Pancreas (tissue), 10 donors: ENCODE results near the gene TIMP4. TPM values are rescaled to one million over a fixed set of nuclear protein-coding genes. Genes with fewer than 3 reads are reported as not detected.
A peak's percentile ranks its signal among the peaks of the same experiment; 100 is the strongest.

ENCODE experiments used
- ATAC-seq, 4 donors: fragments of 200-7000 bp; cut with Tn5 transposase; one replicate each; pipeline versions ENCODE4 v1.8.0 to v1.9.1; 2020; ENCODE audit warnings: mild to moderate bottlenecking in 4 of 4, moderate library complexity in 4 of 4
- DNase-seq, 6 donors: peaks; one replicate each; pipeline ENCODE4 v3.0.0-alpha.2; 2020
- FAIRE-seq: peaks from 2 replicates; lab custom pipeline; 2012; peaks lifted over from hg19 to GRCh38; lab: Jason Lieb, UNC
- H3K27ac ChIP-seq, 4 donors: fragments of 200-600 bp; sonication (generic); 1 replicate in 3 of 4; 2 replicates in 1 of 4; pipeline versions ENCODE4 v1.5.0 to v1.8.0; 2020
- H3K27me3 ChIP-seq, 4 donors: fragments of 200-600 bp; one replicate each; pipeline ENCODE4 v1.8.0; 2021
- H3K36me3 ChIP-seq, 3 donors: fragments of 200-600 bp; sonication (generic) in 1 of 3; one replicate each; pipeline versions ENCODE4 v1.5.0 to v1.8.0; 2020 to 2021
- H3K4me1 ChIP-seq, 3 donors: fragments of 200-600 bp; one replicate each; pipeline ENCODE4 v1.8.0; 2021
- H3K4me3 ChIP-seq, 4 donors: fragments of 200-600 bp; sonication (generic) in 2 of 4; one replicate each; pipeline versions ENCODE4 v1.5.0 to v1.8.0; 2020 to 2021
- H3K9me3 ChIP-seq, 4 donors: fragments of 200-600 bp; one replicate each; pipeline ENCODE4 v1.8.0; 2021
- WGBS, 2 donors: extraction: QIAGEN DNeasy Blood & Tissue Kit; methylation state at CpG; one replicate each; pipeline ENCODE4 v1.1.7; 2013; 5-methylcytosine and 5-hydroxymethylcytosine counted together
- intact Hi-C, 3 donors: fragments of 100-400 bp; cut with DNase I; formaldehyde crosslinking; loops; one replicate each; pipeline versions ENCODE4 v1.11.1 to v1.14.2; 2022
- polyA plus RNA-seq, 2 donors: library from polyadenylated mRNA; stranded (reverse); fragments of 200-250 nt; gene quantifications; one replicate each; pipeline ENCODE4 v1.2.3, GENCODE V29; 2013
- total RNA-seq, 6 donors: library from RNA; stranded (reverse); fragmentation: NEBNext Ultra II Directional in 4 of 6; extraction: Animal tissue kit (Norgen Biotek cat#: 25700) in 4 of 6; gene quantifications; one replicate each; pipeline versions ENCODE4 v1.2.1 to v1.2.4, GENCODE V29; 2021 to 2023
- TF ChIP-seq, protein P1 (sequence below), 4 donors: fragments of 200-600 bp; sonication (generic) in 3 of 4; IDR thresholded peaks; one replicate each; pipeline versions ENCODE4 v1.5.0 to v1.8.0; 2021; ENCODE audit warnings: antibody characterized with exemption in 4 of 4
- donor health status: healthy with polysubstance abuse.
- donor health status: DM: no; HTN: no; CAD: no; lungs with moderate emphysema.
- donor health status: DM: no; HTN: no; CAD: no.
- donor health status: control.
- donor health status: control.
- donor health status: Bipolar disorder and iron deficiency.
- donor health status: DM: yes; HTN: yes; CAD: no.
- donor health status: DM: no; HTN: no; CAD: no.
- donor health status: DM: no; HTN: no; CAD: no.
- donor health status: DM: yes; HTN: yes; CAD: no.

The TIMP4 gene
- total and polyA plus RNA-seq, 8 donors: 0.12 to 4.6 (median 1.4) TPM

DNA sequence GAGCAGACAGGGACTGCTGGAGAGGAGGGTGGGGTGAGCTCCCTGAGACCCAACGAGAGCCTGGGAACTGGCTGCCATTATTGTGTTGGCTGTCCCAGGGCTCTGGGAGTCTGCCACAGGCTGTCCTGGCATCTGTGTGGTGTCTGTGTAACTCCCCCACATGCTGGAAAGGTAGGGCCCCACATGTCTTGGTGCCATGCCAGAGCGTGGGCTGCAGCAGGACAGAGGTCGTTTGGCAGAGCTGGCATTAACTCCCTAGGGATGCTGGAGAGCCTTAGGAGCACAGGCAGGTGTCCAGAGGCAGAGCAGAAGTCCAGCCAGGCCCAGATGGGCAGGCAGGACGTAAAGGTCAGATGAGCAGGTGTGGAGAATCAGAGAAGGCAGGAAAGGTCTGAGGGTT is 9.7 kb downstream of the TIMP4 start:
- no peaks in the 10 kb centered on the region for H3K9me3 ChIP-seq
- no peak overlapping the region for H3K27ac ChIP-seq
- TF ChIP-seq, protein P1, sequence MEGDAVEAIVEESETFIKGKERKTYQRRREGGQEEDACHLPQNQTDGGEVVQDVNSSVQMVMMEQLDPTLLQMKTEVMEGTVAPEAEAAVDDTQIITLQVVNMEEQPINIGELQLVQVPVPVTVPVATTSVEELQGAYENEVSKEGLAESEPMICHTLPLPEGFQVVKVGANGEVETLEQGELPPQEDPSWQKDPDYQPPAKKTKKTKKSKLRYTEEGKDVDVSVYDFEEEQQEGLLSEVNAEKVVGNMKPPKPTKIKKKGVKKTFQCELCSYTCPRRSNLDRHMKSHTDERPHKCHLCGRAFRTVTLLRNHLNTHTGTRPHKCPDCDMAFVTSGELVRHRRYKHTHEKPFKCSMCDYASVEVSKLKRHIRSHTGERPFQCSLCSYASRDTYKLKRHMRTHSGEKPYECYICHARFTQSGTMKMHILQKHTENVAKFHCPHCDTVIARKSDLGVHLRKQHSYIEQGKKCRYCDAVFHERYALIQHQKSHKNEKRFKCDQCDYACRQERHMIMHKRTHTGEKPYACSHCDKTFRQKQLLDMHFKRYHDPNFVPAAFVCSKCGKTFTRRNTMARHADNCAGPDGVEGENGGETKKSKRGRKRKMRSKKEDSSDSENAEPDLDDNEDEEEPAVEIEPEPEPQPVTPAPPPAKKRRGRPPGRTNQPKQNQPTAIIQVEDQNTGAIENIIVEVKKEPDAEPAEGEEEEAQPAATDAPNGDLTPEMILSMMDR (IDR thresholded peaks at IDR 0.05): no peak
- H3K27me3 ChIP-seq: no peaks in the 10 kb centered on the region
- no peak overlapping the region for H3K4me3 ChIP-seq
- no peaks in the 10 kb centered on the region for H3K36me3 ChIP-seq
- intact Hi-C loops: no loop called here
- no peak for ATAC-seq
- H3K4me1 ChIP-seq: no peaks in the 10 kb centered on the region
- DNase-seq: peak in 1 of 6 donors; percentile 20
- no peak for FAIRE-seq
- WGBS, 2 donors: 43 to 48% methylated on average over 4 of the region's 4 CpGs

GRCh38 chr3:12148183-12148940 is 10.3 kb downstream of the TIMP4 start:
- H3K4me1 ChIP-seq: no peaks in the 10 kb centered on the region
- no peak overlapping the region for H3K27ac ChIP-seq
- H3K36me3 ChIP-seq: no peaks in the 10 kb centered on the region
- H3K27me3 ChIP-seq: no peaks in the 10 kb centered on the region
- ATAC-seq (peak in 1 of 4 donors; percentile 42), FAIRE-seq (no peak), DNase-seq (no peak)
- intact Hi-C loops: no loop called here
- 58 to 60% methylated on average over 4 of the region's 4 CpGs for WGBS, 2 donors
- TF ChIP-seq, protein P1 (IDR thresholded peaks at IDR 0.05): no peak
- no peaks in the 10 kb centered on the region for H3K9me3 ChIP-seq
- H3K4me3 ChIP-seq: no peak overlapping the region

GRCh38 chr3:12147049-12147780 is 11.5 kb downstream of the TIMP4 start:
- Histone ChIP-seq H3K27me3 (no peaks in the 10 kb centered on the region), H3K36me3 (no peaks in the 10 kb centered on the region), H3K4me1 (no peaks in the 10 kb centered on the region), H3K4me3 (no peak overlapping the region), H3K27ac (no peak overlapping the region), H3K9me3 (no peaks in the 10 kb centered on the region)
- FAIRE-seq (no peak), DNase-seq (no peak), ATAC-seq (no peak)
- intact Hi-C loops: no loop called here
- 59 to 62% methylated on average over 9 of the region's 9 CpGs for WGBS, 2 donors
- TF ChIP-seq, protein P1 (IDR thresholded peaks at IDR 0.05): no peak

- H3K36me3 ChIP-seq: no peaks in the 10 kb centered on the region
- TF ChIP-seq, protein P1 (IDR thresholded peaks at IDR 0.05): no peak
- ATAC-seq (peak in 3 of 4 donors; percentile 65 to 76 (median 67)), DNase-seq (peak in 1 of 6 donors; percentile 16), FAIRE-seq (no peak)
- H3K27ac ChIP-seq: peak overlapping the region in 1 of 4 donors; percentile 24
- H3K27me3 ChIP-seq: no peaks in the 10 kb centered on the region
- no peak overlapping the region for H3K4me3 ChIP-seq
- no peaks in the 10 kb centered on the region for H3K9me3 ChIP-seq
- no peaks in the 10 kb centered on the region for H3K4me1 ChIP-seq
- intact Hi-C loops: no loop called here
- WGBS, 2 donors: 68 to 81% methylated on average over 6 of the region's 6 CpGs
Measured at GRCh38 chr3:12143949-12144504, 14.7 kb downstream of the TIMP4 start.
